GM21526 (cell line): ENCODE results near the gene DCPS.

Experiments
- ATAC-seq: cut with Tn5 transposase; IDR thresholded peaks from one replicate; pipeline ENCODE4 v1.9.1; 2021; ENCODE audit warnings: moderate library complexity; ENCODE audit not compliant: unreplicated experiment, low FRiP score

The DCPS gene

GRCh38 chr11:126327281-126328000 is 23.6 kb downstream of the DCPS start:
- ATAC-seq = no peak

- no peak for ATAC-seq
These were observed 24.1 kb downstream of the DCPS start for GRCh38 chr11:126328001-126328390.

- ATAC-seq = no peak
These were observed 24.6 kb downstream of the DCPS start for GRCh38 chr11:126328444-126328843.

GRCh38 chr11:126328938-126329643 is 25.2 kb downstream of the DCPS start:
- no peak for ATAC-seq

GRCh38 chr11:126329644-126330211 is 25.9 kb downstream of the DCPS start:
- no peak for ATAC-seq

- ATAC-seq = no peak
These were observed 27.4 kb downstream of the DCPS start for GRCh38 chr11:126331286-126331685.

GRCh38 chr11:126332221-126332711 is 28.4 kb downstream of the DCPS start:
- ATAC-seq = no peak

- no peak for ATAC-seq
These were observed 29.3 kb downstream of the DCPS start for GRCh38 chr11:126333142-126333541.

GRCh38 chr11:126334659-126335462 is 31.0 kb downstream of the DCPS start:
- ATAC-seq = no peak

- ATAC-seq = no peak
These were observed 31.6 kb downstream of the DCPS start for GRCh38 chr11:126335463-126335760.

GRCh38 chr11:126336138-126336541 is 32.3 kb downstream of the DCPS start:
- ATAC-seq = no peak

- ATAC-seq = no peak
These were observed 32.8 kb downstream of the DCPS start for GRCh38 chr11:126336671-126337101.

GRCh38 chr11:126337126-126337473 is 33.2 kb downstream of the DCPS start:
- ATAC-seq = no peak

GRCh38 chr11:126337474-126338241 is 33.8 kb downstream of the DCPS start:
- no peak for ATAC-seq

GRCh38 chr11:126338346-126339055 is 34.6 kb downstream of the DCPS start:
- ATAC-seq = no peak

- no peak for ATAC-seq
These were observed 35.4 kb downstream of the DCPS start for GRCh38 chr11:126339073-126339862.

- no peak for ATAC-seq
These were observed 36.1 kb downstream of the DCPS start for GRCh38 chr11:126339863-126340434.

- no peak for ATAC-seq
These were observed 37.2 kb downstream of the DCPS start for GRCh38 chr11:126340960-126341606.
